ENCODE data around the gene MRPL1. TPM values are rescaled to one million over a fixed set of nuclear protein-coding genes. Genes with fewer than 3 reads are reported as not detected.
A peak's percentile ranks its signal among the peaks of the same experiment; 100 is the strongest.

The MRPL1 gene
- 10 to 100 TPM; 17.1 to 25.6 (median 20.4) TPM for total RNA-seq

DNA sequence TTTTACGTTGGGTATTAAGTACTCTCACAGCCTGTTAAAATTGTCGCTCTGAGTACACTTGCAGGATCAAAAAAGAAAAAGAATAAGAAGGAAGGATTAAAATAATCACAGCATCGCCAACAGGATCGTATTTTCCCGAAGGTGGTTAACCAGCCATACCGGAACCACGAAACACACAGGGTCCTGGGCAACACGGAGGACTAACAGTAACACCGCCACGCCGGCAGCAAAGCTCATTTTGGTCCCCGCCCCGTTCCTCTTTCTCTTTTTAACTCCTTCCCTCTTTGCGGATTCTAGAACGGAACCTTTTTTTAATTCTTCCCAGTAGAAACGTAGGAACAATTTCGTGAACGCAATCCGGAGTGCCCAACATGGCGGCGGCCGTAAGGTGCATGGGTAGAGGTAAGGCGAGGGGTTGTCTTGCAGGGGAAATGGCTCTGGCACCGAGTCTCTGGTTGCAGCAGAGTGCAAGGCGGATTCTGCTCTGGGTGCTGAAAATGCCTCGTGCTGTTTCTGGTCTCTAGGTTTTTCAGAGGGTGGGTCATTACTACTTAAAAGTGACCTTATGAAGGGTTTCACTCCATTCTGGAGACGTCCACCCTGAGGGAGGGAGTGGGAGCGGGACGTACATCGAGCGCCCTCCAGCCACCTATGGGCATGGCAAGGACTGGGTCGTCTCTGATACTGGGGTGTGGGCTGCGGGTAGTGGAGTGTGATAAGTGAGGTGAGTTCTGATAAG, at the start of gene MRPL1:
MRPL1 (plus strand) TSS at position 353 of the 739 bp plus-strand sequence; CDS start at position 372, 19 bp downstream.
- TF ChIP-seq EP300 (IDR thresholded peaks at IDR 0.05) = no peak
- TF ChIP-seq POLR2AphosphoS5 (IDR thresholded peaks at IDR 0.05) = peak; percentile 90
- TF ChIP-seq, protein P1, sequence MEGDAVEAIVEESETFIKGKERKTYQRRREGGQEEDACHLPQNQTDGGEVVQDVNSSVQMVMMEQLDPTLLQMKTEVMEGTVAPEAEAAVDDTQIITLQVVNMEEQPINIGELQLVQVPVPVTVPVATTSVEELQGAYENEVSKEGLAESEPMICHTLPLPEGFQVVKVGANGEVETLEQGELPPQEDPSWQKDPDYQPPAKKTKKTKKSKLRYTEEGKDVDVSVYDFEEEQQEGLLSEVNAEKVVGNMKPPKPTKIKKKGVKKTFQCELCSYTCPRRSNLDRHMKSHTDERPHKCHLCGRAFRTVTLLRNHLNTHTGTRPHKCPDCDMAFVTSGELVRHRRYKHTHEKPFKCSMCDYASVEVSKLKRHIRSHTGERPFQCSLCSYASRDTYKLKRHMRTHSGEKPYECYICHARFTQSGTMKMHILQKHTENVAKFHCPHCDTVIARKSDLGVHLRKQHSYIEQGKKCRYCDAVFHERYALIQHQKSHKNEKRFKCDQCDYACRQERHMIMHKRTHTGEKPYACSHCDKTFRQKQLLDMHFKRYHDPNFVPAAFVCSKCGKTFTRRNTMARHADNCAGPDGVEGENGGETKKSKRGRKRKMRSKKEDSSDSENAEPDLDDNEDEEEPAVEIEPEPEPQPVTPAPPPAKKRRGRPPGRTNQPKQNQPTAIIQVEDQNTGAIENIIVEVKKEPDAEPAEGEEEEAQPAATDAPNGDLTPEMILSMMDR (IDR thresholded peaks at IDR 0.05) = peak in 1 of 4 experiments; percentile 34
- peak; percentile 28 to 38 for TF ChIP-seq POLR2A (IDR thresholded peaks at IDR 0.05)
- WGBS, 2 donors (ENCODE audit: low coverage in 1 of 2) = 0 to 1% methylated on average over 23 to 28 of the region's 33 CpGs
- ATAC-seq = peak; percentile 97

DNA sequence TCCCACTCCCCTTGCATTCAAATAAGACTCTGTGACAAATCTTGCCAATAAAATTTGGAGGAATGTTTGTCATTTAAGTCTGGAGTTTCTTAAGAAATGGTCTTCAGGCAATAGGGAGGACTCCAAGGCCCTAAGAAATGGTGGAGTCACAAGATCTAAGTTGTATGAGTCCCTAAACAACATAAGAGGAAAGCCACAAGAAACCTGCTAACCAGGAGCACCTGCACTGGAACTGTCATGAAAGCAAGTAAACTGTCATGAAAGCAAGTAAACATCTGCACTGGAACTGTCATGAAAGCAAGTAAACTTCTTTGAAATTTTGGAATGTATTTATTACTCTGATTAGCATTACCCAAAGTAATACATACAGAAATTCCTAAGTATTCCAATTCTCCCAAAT, 47.0 kb upstream of the MRPL1 start:
- H3K27ac ChIP-seq = peak overlapping the region in 3 of 4 donors; percentile 5 to 98 (median 51)
- no peak for TF ChIP-seq POLR2A (IDR thresholded peaks at IDR 0.05)
- no peak for TF ChIP-seq EP300 (IDR thresholded peaks at IDR 0.05)
- TF ChIP-seq POLR2AphosphoS5 (IDR thresholded peaks at IDR 0.05) = no peak
- TF ChIP-seq, protein P1 (IDR thresholded peaks at IDR 0.05) = no peak
- no peaks in the 10 kb centered on the region for H3K9me3 ChIP-seq
- H3K4me1 ChIP-seq = peaks cover 2 to 56% (median 9%) of the 10 kb centered on the region in 3 donors
- no peaks in the 10 kb centered on the region for H3K36me3 ChIP-seq
- H3K27me3 ChIP-seq = no peaks in the 10 kb centered on the region
- no peak for ATAC-seq
- H3K4me3 ChIP-seq = no peak overlapping the region

More for the DNA sequence above, at the start of gene MRPL1:
- Histone ChIP-seq H3K27me3 (no peaks in the 10 kb centered on the region), H3K4me1 (peaks cover 0 to 26% (median 6%) of the 10 kb centered on the region in 3 donors), H3K9me3 (no peaks in the 10 kb centered on the region), H3K4me3 (peak within 1 kb of the TSS; percentile 74 to 99), H3K27ac (peak within 1 kb of the TSS; percentile 87 to 100 (median 92)), H3K36me3 (peaks cover 0 to 15% of the 10 kb centered on the region in 2 donors)

DNA sequence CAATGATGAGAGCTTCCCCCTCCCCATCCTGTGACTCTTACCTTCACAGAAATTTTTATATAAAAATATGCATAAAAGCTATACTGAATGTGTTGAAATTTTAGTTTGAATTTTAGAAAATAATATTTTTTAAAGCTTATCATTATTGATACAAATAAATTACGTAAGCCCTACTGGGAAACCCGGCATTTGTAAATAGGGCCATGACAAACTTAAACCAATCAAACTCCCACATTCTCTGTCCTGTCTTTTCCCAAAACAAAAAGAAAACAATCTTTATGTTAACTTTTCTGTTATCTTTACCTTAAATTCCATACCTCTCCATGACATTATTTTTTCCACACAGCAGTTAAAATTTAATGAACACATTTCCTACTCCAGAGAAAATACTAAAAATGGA, 46.1 kb upstream of the MRPL1 start:
- H3K36me3 ChIP-seq = no peaks in the 10 kb centered on the region
- TF ChIP-seq, protein P1 (IDR thresholded peaks at IDR 0.05) = no peak
- TF ChIP-seq POLR2AphosphoS5 (IDR thresholded peaks at IDR 0.05) (no peak), EP300 (IDR thresholded peaks at IDR 0.05) (no peak), POLR2A (IDR thresholded peaks at IDR 0.05) (no peak)
- 79 to 100% methylated on average over 2 of the region's 2 CpGs for WGBS, 2 donors (ENCODE audit: low coverage in 1 of 2)
- no peak for ATAC-seq
- H3K9me3 ChIP-seq = no peaks in the 10 kb centered on the region
- no peak overlapping the region for H3K4me3 ChIP-seq
- H3K4me1 ChIP-seq = peaks cover 2 to 58% (median 15%) of the 10 kb centered on the region in 3 donors
- H3K27ac ChIP-seq = peak overlapping the region in 1 of 4 donors; percentile 98
- H3K27me3 ChIP-seq = no peaks in the 10 kb centered on the region

DNA sequence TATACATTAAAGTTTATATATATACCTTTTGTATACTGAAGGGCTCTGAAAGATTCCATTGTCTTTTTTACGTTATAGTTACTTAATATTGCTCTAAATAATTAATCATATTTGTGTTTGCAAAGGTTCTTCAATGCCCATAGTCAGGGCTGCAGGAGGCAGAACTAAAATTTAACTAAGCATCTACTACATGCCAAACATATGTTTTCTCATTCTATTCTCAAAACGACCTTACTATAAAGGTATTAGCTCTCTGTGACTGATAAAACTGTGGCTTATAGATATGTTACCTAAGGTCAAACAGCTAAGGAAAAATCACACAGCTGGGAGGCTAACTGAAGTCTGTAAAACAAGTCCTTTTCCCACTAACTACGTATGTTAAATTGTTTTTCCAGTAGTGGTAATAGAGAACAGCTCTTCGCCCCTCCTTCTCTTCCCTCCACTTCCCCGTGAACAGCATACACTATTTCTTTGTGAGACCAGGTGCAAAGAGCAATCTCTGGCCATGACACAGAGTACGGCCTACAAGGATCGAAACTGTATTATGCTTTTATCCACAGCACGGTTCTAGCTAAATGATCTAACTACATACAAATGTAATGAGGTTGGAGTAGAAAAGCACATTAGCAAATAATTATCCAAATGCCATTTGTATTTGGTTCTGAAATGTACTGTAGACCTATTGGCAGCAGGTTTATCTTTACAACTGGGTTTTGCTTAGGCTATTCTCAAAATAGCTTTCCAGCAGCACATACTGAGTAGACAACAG, 45.1 kb upstream of the MRPL1 start:
- Histone ChIP-seq H3K36me3 (no peaks in the 10 kb centered on the region), H3K4me1 (peaks cover 2 to 65% (median 15%) of the 10 kb centered on the region in 3 donors), H3K4me3 (peak overlapping the region; percentile 82 to 85), H3K9me3 (no peaks in the 10 kb centered on the region), H3K27me3 (no peaks in the 10 kb centered on the region), H3K27ac (peak overlapping the region; percentile 91 to 100 (median 98))
- no peak for ATAC-seq
- 25 to 26% methylated on average over 8 of the region's 8 CpGs for WGBS, 2 donors (ENCODE audit: low coverage in 1 of 2)
- TF ChIP-seq, protein P1 (IDR thresholded peaks at IDR 0.05) = no peak
- TF ChIP-seq EP300 (IDR thresholded peaks at IDR 0.05) = no peak
- no peak for TF ChIP-seq POLR2AphosphoS5 (IDR thresholded peaks at IDR 0.05)
- TF ChIP-seq POLR2A (IDR thresholded peaks at IDR 0.05) = no peak

All from gastroesophageal sphincter (tissue), 4 donors.